Measurements from ENCODE around the gene PAPOLB. TPM values are rescaled to one million over a fixed set of nuclear protein-coding genes. Genes with fewer than 3 reads are reported as not detected.

PAPOLB gene
- total and polyA plus RNA-seq, 2 of the 8 experiments (the other 6 are each of a cell fraction or from before 2014, with no cell fraction given) = 0.02 to 0.15 TPM

DNA sequence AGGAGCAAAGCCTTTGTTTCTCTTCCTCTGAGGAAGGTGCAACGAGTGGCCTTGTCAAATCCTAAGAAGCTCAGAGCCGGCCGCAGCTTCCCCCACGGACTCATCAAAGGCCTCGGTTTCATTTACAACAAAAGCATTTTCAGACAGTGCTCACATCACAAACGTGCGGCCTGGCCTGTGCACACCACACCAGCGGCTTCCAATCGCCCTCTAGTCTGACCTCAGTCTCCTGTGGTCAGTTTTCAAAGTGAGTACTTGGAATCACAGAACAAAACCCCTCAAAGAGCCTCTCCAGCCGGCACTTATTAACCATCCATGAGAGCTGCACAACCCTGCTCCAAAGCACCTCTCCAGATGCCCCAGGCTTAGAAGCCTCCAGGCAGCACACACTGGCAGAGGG, 18.4 kb upstream of the PAPOLB start:
- H3K18ac ChIP-seq (ENCODE audit: extremely low read depth, low read length) = no peak overlapping the region
- no peak overlapping the region for H3K23ac ChIP-seq (ENCODE audit: insufficient read length)
- no peak overlapping the region for H3K56ac ChIP-seq (replicated peaks; ENCODE audit: insufficient read length, low read depth, low read length)
- WGBS, 2 experiments (ENCODE audit: extremely low coverage in 1 of 2, insufficient coverage in 1 of 2, insufficient read length in 1 of 2, insufficient replicate concordance in 2 of 2, low coverage in 1 of 2, low lambda C conversion rate in 2 of 2, missing lambda C conversion rate in 1 of 2) = 89% methylated on average over 10 of the region's 10 CpGs; no CpG with 5 or more reads in 1 of the 2 experiments
- H3K9ac ChIP-seq (replicated peaks in 1 of 4; ENCODE audit: extremely low read depth in 1 of 4, low read depth in 3 of 4, low read length in 3 of 4) = no peak overlapping the region
- ChIA-PET POLR2A (ENCODE audit: partially characterized antibody) (no interaction called here), CTCF (ENCODE audit: partially characterized antibody) (interaction anchor here (1.3 to 4.8 kb wide), 2 partner anchors 49 to 82 kb away, joined by 5 to 47 read pairs; no protein-coding TSS in a partner anchor)
- no peak overlapping the region for H2BK12ac ChIP-seq (ENCODE audit: low read depth, low read length)
- FAIRE-seq (no peak), DNase-seq (ENCODE audit: low read depth in 1 of 2, low spot score in 2 of 2) (no peak)
- H3K36me3 ChIP-seq (ENCODE audit: control insufficient read depth in 2 of 4, insufficient read depth in 4 of 4, low read length in 3 of 4) = no peaks in the 10 kb centered on the region; a peak in 1 of 8 replicates
- H3K27ac ChIP-seq (ENCODE audit: low read depth, low read length) = no peak overlapping the region
- no peak overlapping the region for H2BK15ac ChIP-seq (ENCODE audit: low read length)
- H2BK120ac ChIP-seq (replicated peaks; ENCODE audit: low read depth, low read length) = no peak overlapping the region
- H2AK5ac ChIP-seq (ENCODE audit: low read depth, low read length) = no peak overlapping the region
- H2AFZ ChIP-seq (ENCODE audit: low read length) = no peak overlapping the region
- H2BK20ac ChIP-seq (ENCODE audit: low read length) = no peak overlapping the region
- no peak overlapping the region for H3K4me3 ChIP-seq (ENCODE audit: extremely low read depth in 1 of 4, insufficient read depth in 2 of 4, low read depth in 3 of 4, low read length in 4 of 4)
- peaks cover 0 to 9% (median 2%) of the 10 kb centered on the region in 4 experiments; a peak in 2 of 7 replicates for H3K27me3 ChIP-seq (replicated peaks in 1 of 4; ENCODE audit: control insufficient read depth in 3 of 4, extremely low read depth in 1 of 4, insufficient read depth in 3 of 4, low read length in 3 of 4)
- no peak overlapping the region for H4K91ac ChIP-seq (replicated peaks; ENCODE audit: insufficient read length, low read length)
- H3K4ac ChIP-seq (replicated peaks; ENCODE audit: insufficient read length, low read depth, low read length) = no peak overlapping the region
- no peak overlapping the region for H2BK5ac ChIP-seq (ENCODE audit: low read depth, low read length)
- H4K8ac ChIP-seq (ENCODE audit: extremely low read depth, insufficient read depth, low read length) = no peak overlapping the region; the same call in 1 of the 2 replicates
- H3K14ac ChIP-seq (ENCODE audit: insufficient read length) = no peak overlapping the region
- peaks cover 0 to 5% (median 2%) of the 10 kb centered on the region in 4 experiments; a peak in 3 of 7 replicates for H3K4me1 ChIP-seq (replicated peaks in 1 of 4; ENCODE audit: control insufficient read depth in 3 of 4, insufficient read depth in 4 of 4, low read length in 3 of 4)
- no peak overlapping the region for H3K4me2 ChIP-seq (ENCODE audit: insufficient read depth in 1 of 2, low read depth in 2 of 2, low read length in 2 of 2)
- no peak overlapping the region for H4K5ac ChIP-seq (ENCODE audit: insufficient read length, low read depth, low read length)
- no peaks in the 10 kb centered on the region for H3K79me1 ChIP-seq (ENCODE audit: low read depth, low read length)
- no peaks in the 10 kb centered on the region for H3K9me3 ChIP-seq (ENCODE audit: insufficient read depth in 2 of 2, low read depth in 1 of 2, low read length in 1 of 2)
- H3K23me2 ChIP-seq (ENCODE audit: low read depth, low read length) = peaks cover 11% of the 10 kb centered on the region; the same call in 1 of the 2 replicates
- no peaks in the 10 kb centered on the region for H3K79me2 ChIP-seq (ENCODE audit: control insufficient read depth in 1 of 2, insufficient read depth in 2 of 2, low read length in 2 of 2)
- no peaks in the 10 kb centered on the region for H4K20me1 ChIP-seq (replicated peaks in 1 of 2; ENCODE audit: control insufficient read depth in 1 of 2, insufficient read depth in 2 of 2, low read length in 2 of 2)
- TF ChIP-seq SP4 (IDR thresholded peaks at IDR 0.05; ENCODE audit: low read length) = no peak
- no peak for TF ChIP-seq RNF2 (IDR thresholded peaks at IDR 0.05; ENCODE audit: borderline replicate concordance, low read depth, low read length, missing control alignments, poor library complexity, severe bottlenecking)
- TF ChIP-seq FOSL1 (IDR thresholded peaks at IDR 0.05; ENCODE audit: insufficient read depth, low read depth, low read length) = no peak
- TF ChIP-seq SIRT6 (IDR thresholded peaks at IDR 0.05; ENCODE audit: low read length) = no peak
- TF ChIP-seq SAP30 (IDR thresholded peaks at IDR 0.05; ENCODE audit: insufficient read depth, insufficient replicate concordance, low read length) = no peak
- no peak for TF ChIP-seq TCF12 (IDR thresholded peaks at IDR 0.05; ENCODE audit: low read depth, low read length)
- TF ChIP-seq TAF1 (IDR thresholded peaks at IDR 0.05; ENCODE audit: low read depth, low read length) = no peak
- TF ChIP-seq NANOG (IDR thresholded peaks at IDR 0.05; ENCODE audit: insufficient read depth, low read depth, low read length, poor library complexity, severe bottlenecking) = no peak
- no peak for TF ChIP-seq RXRA (IDR thresholded peaks at IDR 0.05; ENCODE audit: insufficient read depth, low read depth, low read length)
- no peak for TF ChIP-seq RAD21 (IDR thresholded peaks at IDR 0.05 in 1 of 2, conservative IDR thresholded peaks at IDR 0.05 in 1 of 2; ENCODE audit: low read depth in 2 of 2, low read length in 2 of 2)
- no peak for TF ChIP-seq CBX5 (IDR thresholded peaks at IDR 0.05; ENCODE audit: low read depth, low read length)
- TF ChIP-seq CHD2 (IDR thresholded peaks at IDR 0.05; ENCODE audit: low read length) = no peak
- TF ChIP-seq GTF2F1 (IDR thresholded peaks at IDR 0.05; ENCODE audit: borderline replicate concordance, low read depth, low read length) = no peak
- TF ChIP-seq RFX5 (IDR thresholded peaks at IDR 0.05; ENCODE audit: borderline replicate concordance, low read depth, low read length) = no peak

Data from H1 (cell line).